Keratinocyte (primary cell): ENCODE results near the gene RGS9.

ENCODE experiments used
- CTCF ChIP-seq, 3 experiments: IDR thresholded peaks in 1 of 3; conservative IDR thresholded peaks in 1 of 3; optimal IDR thresholded peaks in 1 of 3; 2 replicates in 2 of 3; 3 replicates in 1 of 3; pipeline versions ENCODE3 to v1.5.1; 2011; ENCODE audit warnings: low read length in 3 of 3, mild to moderate bottlenecking in 3 of 3, moderate library complexity in 2 of 3, control low read depth in 1 of 3, inconsistent platforms in 1 of 3; ENCODE audit not compliant: insufficient read depth in 2 of 3; ENCODE audit errors: extremely low read depth in 1 of 3
- EZH2 ChIP-seq: IDR thresholded peaks from one replicate; pipeline ENCODE4 v1.6.1; 2012; ENCODE audit warnings: inconsistent platforms, mild to moderate bottlenecking, low read length, moderate library complexity

GRCh38 chr17:65190467-65191097 is 53.4 kb downstream of the RGS9 start:
- TF ChIP-seq CTCF (optimal IDR thresholded peaks at IDR 0.05 in 1 of 3, IDR thresholded peaks at IDR 0.05 in 1 of 3, conservative IDR thresholded peaks at IDR 0.05 in 1 of 3; ENCODE audit: extremely low read depth in 1 of 3, insufficient read depth in 2 of 3, low read length in 3 of 3): no peak
- TF ChIP-seq EZH2: no peak
